Colonic mucosa (tissue), 4 donors: ENCODE measurements around the gene CRABP2. TPM values are rescaled to one million over a fixed set of nuclear protein-coding genes. Genes with fewer than 3 reads are reported as not detected.

Experiments used
- DNase-seq: peaks from one replicate; pipeline ENCODE4 v3.0.0-alpha.2; 2020
- H3K27ac ChIP-seq: fragments of 200-600 bp; one replicate; pipeline ENCODE4 v1.8.0; 2021
- H3K27me3 ChIP-seq: fragments of 200-600 bp; one replicate; pipeline ENCODE4 v1.8.0; 2021
- H3K36me3 ChIP-seq: fragments of 200-600 bp; one replicate; pipeline ENCODE4 v1.8.0; 2021
- H3K4me1 ChIP-seq: fragments of 200-600 bp; one replicate; pipeline ENCODE4 v1.8.0; 2021; ENCODE audit warnings: mild to moderate bottlenecking
- H3K4me3 ChIP-seq: fragments of 200-600 bp; one replicate; pipeline ENCODE4 v1.8.0; 2021
- H3K9ac ChIP-seq, 2 donors: one replicate each; pipeline ENCODE4 v1.7.0; 2013; ENCODE audit warnings: control low read depth in 2 of 2, low read depth in 2 of 2, low read length in 2 of 2
- H3K9me3 ChIP-seq: fragments of 200-600 bp; one replicate; pipeline ENCODE4 v1.8.0; 2021
- CTCF ChIP-seq: fragments of 200-600 bp; IDR thresholded peaks from one replicate; pipeline ENCODE4 v1.8.0; 2022; ENCODE audit warnings: antibody characterized with exemption, mild to moderate bottlenecking
- intact Hi-C: fragments of 100-400 bp; cut with DNase I; formaldehyde crosslinking; loops from one replicate; pipeline ENCODE4 v1.14.1; 2022
- total RNA-seq, 2 donors: library from RNA; stranded (reverse); fragmentation: NEBNext Ultra II Directional in 1 of 2; extraction: Animal tissue kit (Norgen Biotek cat#: 25700) in 1 of 2; gene quantifications; one replicate each; pipeline ENCODE4 v1.2.1, GENCODE V29; 2021
- donor health status: healthy.
- donor health status: DM: no; HTN: no; CAD: no.
- donor health status: DM: no; HTN: no; CAD: no.

CRABP2 gene
- total RNA-seq, 2 donors from 2014 or later, result 1.2 to 1.4 TPM

GRCh38 chr1:156664767-156665411 lies 40.5 kb downstream of the CRABP2 start:
- peak; percentile 47 for DNase-seq
- peaks cover 22% of the 10 kb centered on the region for H3K4me1 ChIP-seq
- H3K9ac ChIP-seq, result peak overlapping the region; percentile 46 to 59
- H3K27me3 ChIP-seq, result no peaks in the 10 kb centered on the region
- no peaks in the 10 kb centered on the region for H3K9me3 ChIP-seq
- no peaks in the 10 kb centered on the region for H3K36me3 ChIP-seq
- peak overlapping the region; percentile 82 for H3K27ac ChIP-seq
- TF ChIP-seq CTCF, result no peak
- no peak overlapping the region for H3K4me3 ChIP-seq
- intact Hi-C loops, result no loop called here

DNA sequence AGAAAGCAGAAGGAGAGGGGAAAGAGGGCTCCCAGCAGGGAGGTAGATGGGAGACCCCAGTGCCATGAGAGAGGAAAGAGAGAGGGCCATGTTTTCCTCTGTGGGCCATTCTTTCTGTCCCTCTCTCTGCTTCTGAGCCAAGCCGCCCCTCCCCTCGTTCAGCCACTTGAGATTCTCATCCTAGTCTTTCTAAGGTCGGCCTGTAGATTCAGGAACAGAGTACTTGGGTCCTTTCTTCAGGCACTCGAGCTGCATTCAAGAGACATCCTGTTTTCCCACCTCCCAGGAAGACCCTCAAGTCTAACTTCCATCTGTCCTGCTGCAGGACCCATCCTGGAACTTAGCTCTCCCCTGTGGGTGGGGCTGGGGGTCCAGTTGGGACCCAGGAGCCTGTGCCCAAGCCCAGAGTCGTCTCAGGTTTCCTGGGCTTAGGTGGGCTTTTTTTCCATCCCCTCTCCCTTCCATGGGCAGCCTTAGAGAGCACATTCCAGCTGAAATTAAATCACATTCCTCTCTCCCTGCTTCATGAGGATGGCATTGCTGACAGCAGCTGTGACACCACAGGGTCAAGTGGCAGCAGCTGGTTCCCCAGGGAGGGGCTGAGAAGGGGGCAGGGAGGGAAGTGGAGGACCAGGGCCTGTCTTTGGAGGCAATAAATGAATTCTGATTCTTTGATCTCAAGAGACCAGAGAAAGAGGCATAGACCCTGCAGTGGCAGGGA lies 41.2 kb downstream of the CRABP2 start:
- Histone ChIP-seq H3K9me3 (no peaks in the 10 kb centered on the region), H3K4me3 (no peak overlapping the region), H3K36me3 (no peaks in the 10 kb centered on the region), H3K9ac (peak overlapping the region; percentile 46 to 59), H3K4me1 (peaks cover 27% of the 10 kb centered on the region), H3K27me3 (no peaks in the 10 kb centered on the region), H3K27ac (peak overlapping the region; percentile 82)
- no peak for DNase-seq
- intact Hi-C loops, result no loop called here
- TF ChIP-seq CTCF, result no peak

GRCh38 chr1:156663178-156663577 lies 42.2 kb downstream of the CRABP2 start:
- intact Hi-C loops, result no loop called here
- Histone ChIP-seq H3K4me1 (peaks cover 27% of the 10 kb centered on the region), H3K36me3 (no peaks in the 10 kb centered on the region), H3K27ac (peak overlapping the region; percentile 82), H3K9me3 (no peaks in the 10 kb centered on the region), H3K4me3 (no peak overlapping the region), H3K9ac (peak overlapping the region in 1 of 2 donors; percentile 33), H3K27me3 (no peaks in the 10 kb centered on the region)
- no peak for DNase-seq
- no peak for TF ChIP-seq CTCF

GRCh38 chr1:156662800-156663055 lies 42.7 kb downstream of the CRABP2 start:
- Histone ChIP-seq H3K27ac (peak overlapping the region; percentile 82), H3K9ac (peak overlapping the region; percentile 29 to 33), H3K9me3 (no peaks in the 10 kb centered on the region), H3K4me3 (no peak overlapping the region), H3K4me1 (peaks cover 31% of the 10 kb centered on the region), H3K27me3 (no peaks in the 10 kb centered on the region), H3K36me3 (no peaks in the 10 kb centered on the region)
- no peak for TF ChIP-seq CTCF
- DNase-seq, result no peak
- intact Hi-C loops, result no loop called here

DNA sequence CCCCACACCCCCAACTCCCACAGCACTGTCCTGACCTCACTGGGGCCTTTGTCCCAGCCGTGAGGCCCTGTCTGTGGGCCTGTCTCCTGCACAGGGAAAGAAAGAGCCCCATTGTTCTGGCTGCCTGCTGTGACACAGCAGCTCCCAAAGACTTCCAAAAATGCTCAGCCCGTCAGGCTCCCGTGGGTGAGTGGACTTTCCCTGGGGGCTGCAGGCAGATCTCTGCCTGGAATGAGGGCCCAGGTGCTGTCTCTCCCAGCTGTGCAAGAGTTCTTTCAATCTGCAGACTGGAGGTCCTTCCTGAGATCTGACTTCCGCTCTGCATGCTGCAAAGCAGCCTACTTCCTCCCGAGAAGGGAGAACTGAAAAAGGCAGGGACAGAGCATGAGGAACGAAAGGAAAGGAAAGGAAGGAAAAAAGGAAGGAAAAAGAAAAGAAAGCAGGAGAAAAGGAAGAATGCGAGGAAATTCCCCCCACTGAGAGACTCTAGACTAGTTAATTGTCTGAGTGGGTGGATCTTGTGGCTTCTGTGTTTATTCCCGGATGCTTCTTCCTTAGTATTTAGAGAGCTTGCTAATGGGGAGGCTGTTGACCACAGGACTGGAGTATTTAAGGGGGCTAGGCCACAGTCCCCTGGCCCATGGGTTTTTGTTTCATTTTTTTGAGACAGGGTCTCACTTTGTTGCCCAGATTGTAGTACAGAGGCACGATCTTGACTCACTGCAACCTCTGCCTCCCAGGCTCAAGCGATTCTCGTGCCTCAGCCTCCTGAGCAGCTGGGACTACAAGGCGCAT lies 43.2 kb downstream of the CRABP2 start:
- peak overlapping the region; percentile 29 to 33 for H3K9ac ChIP-seq
- no peak overlapping the region for H3K4me3 ChIP-seq
- H3K4me1 ChIP-seq, result peaks cover 36% of the 10 kb centered on the region
- no peak for DNase-seq
- no peaks in the 10 kb centered on the region for H3K9me3 ChIP-seq
- no peak for TF ChIP-seq CTCF
- intact Hi-C loops, result no loop called here
- no peaks in the 10 kb centered on the region for H3K27me3 ChIP-seq
- H3K27ac ChIP-seq, result peak overlapping the region; percentile 82
- no peaks in the 10 kb centered on the region for H3K36me3 ChIP-seq
